ENCODE data around the gene ZNF35.

Gene ZNF35

DNA sequence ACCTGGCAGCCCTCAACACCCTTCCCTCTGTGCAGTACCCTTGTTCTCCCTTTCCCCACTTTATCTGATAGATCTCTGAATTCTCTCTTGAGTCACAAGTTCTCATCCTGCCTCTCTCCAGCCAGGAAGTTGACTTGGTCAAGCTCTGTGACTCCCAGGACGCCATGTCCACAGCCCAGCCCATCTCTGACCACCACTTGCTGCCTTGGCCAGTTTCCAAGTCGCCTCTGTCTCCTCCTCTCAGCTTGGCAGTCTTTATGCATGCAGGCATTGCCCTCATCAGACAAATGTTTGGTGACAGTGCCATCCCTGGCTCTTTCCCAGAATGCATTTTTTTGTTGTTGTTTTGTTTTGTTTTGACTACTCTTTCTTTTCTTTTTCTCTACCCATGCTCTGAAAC is 25.7 kb downstream of the ZNF35 start:
- Histone ChIP-seq H3K27me3 (ENCODE audit: insufficient read depth, low read depth, severe bottlenecking) (no peaks in the 10 kb centered on the region), H3K4me3 (ENCODE audit: low read depth, low read length) (no peak overlapping the region), H3K9me3 (ENCODE audit: severe bottlenecking) (no peaks in the 10 kb centered on the region), H3K27ac (no peak overlapping the region), H3K36me3 (no peaks in the 10 kb centered on the region)
- DNase-seq, result no peak
- TF ChIP-seq, protein P1, sequence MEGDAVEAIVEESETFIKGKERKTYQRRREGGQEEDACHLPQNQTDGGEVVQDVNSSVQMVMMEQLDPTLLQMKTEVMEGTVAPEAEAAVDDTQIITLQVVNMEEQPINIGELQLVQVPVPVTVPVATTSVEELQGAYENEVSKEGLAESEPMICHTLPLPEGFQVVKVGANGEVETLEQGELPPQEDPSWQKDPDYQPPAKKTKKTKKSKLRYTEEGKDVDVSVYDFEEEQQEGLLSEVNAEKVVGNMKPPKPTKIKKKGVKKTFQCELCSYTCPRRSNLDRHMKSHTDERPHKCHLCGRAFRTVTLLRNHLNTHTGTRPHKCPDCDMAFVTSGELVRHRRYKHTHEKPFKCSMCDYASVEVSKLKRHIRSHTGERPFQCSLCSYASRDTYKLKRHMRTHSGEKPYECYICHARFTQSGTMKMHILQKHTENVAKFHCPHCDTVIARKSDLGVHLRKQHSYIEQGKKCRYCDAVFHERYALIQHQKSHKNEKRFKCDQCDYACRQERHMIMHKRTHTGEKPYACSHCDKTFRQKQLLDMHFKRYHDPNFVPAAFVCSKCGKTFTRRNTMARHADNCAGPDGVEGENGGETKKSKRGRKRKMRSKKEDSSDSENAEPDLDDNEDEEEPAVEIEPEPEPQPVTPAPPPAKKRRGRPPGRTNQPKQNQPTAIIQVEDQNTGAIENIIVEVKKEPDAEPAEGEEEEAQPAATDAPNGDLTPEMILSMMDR (IDR thresholded peaks at IDR 0.05; ENCODE audit: low read depth, low read length), result no peak

DNA sequence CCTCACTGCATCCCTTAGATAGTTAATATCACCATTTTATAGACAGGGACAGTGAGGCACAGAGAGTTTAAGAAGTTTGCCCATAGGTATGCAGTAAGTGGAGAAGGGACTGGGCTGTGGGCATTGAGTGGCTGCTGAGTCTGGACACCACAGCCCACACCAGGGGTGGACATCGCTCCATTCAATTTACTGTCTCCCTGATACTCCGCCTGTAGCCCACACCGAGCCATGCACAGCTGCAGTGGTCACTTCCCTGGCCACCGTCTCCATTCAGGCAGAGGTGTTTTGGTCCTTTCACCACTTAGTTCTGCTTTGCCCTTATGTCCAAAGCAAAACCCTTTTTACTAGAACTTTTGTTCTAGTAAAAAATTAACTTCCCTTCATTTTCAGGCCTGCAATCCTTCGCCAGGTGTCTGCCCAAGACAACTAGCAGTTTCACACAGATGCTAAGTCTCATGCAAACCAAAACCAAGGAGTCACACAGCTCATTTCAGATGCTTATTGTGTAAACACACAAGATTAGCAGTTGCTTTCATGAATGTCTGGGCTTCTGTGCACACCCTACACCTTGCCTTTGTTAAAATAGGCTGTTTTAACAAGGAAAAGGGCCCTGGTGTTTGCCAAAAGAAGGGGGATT is 30.1 kb downstream of the ZNF35 start:
- H3K27ac ChIP-seq, result no peak overlapping the region
- H3K27me3 ChIP-seq (ENCODE audit: insufficient read depth, low read depth, severe bottlenecking), result no peaks in the 10 kb centered on the region
- H3K9me3 ChIP-seq (ENCODE audit: severe bottlenecking), result no peaks in the 10 kb centered on the region
- TF ChIP-seq, protein P1 (IDR thresholded peaks at IDR 0.05; ENCODE audit: low read depth, low read length), result no peak
- no peak overlapping the region for H3K4me3 ChIP-seq (ENCODE audit: low read depth, low read length)
- no peak for DNase-seq
- peaks cover 8% of the 10 kb centered on the region; the same call in 1 of the 2 replicates for H3K36me3 ChIP-seq

DNA sequence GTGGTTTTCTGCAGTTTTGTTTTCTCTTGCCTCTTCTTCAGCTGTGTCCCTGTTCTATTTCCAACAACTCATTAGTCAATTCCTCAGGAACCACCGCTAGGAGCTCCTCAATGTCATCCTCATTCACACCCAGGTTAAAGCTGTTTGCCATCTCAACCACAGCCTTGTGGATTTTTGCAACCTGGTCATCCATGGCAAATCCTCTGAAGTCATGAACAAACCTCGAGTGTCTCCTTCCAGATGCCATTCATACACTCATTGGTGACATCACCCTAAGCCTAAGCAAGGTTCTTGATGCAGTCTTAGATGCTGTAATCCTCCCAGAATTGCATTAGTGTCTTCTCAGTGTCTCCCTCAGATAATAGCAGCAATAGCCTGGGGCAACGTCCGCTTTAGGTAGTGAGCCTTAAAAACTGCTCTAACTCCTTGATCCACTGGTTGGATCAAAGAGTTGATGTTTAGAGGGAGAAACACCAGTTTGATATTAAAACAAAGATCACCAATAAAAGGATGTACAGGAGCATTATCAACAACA is 32.5 kb downstream of the ZNF35 start:
- no peaks in the 10 kb centered on the region for H3K27me3 ChIP-seq (ENCODE audit: insufficient read depth, low read depth, severe bottlenecking)
- TF ChIP-seq, protein P1 (IDR thresholded peaks at IDR 0.05; ENCODE audit: low read depth, low read length), result no peak
- peaks cover 11% of the 10 kb centered on the region for H3K36me3 ChIP-seq
- no peak overlapping the region for H3K4me3 ChIP-seq (ENCODE audit: low read depth, low read length)
- H3K27ac ChIP-seq, result no peak overlapping the region
- peaks cover 2% of the 10 kb centered on the region for H3K9me3 ChIP-seq (ENCODE audit: severe bottlenecking)
- DNase-seq, result no peak

DNA sequence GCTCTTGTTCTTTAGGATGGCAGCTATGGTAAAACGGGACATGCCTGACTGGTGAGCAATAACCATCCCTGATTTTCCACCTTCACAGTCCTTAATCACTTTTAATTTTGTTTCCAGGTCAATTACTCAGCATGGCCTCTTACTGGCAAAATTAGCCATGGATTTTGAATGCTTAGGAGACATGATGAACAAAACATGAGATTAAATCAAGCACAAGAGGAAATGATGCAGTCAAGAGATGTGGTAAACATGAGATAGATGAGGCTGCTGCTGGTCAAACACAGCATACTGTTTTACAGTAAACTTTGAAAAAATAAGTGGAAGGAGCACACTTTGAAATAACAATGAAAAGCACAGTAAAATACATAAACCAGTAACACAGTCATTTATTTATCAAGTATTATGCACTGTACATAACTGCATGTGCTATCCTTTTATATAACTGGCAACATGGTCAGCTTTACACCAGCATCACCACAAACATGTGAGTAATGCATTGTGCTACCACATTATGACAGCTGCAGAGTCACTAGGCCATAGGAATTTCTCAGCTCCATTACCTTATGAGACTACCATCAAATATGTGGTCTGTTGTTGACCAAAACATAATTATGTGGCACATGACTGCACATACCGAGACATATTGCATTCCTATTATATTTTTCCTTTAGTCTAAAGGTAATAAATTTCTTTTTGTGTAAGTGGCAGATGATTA is 33.8 kb downstream of the ZNF35 start:
- H3K4me3 ChIP-seq (ENCODE audit: low read depth, low read length), result no peak overlapping the region
- peaks cover 11% of the 10 kb centered on the region for H3K36me3 ChIP-seq
- TF ChIP-seq, protein P1 (IDR thresholded peaks at IDR 0.05; ENCODE audit: low read depth, low read length), result no peak
- no peaks in the 10 kb centered on the region for H3K27me3 ChIP-seq (ENCODE audit: insufficient read depth, low read depth, severe bottlenecking)
- peaks cover 3% of the 10 kb centered on the region for H3K9me3 ChIP-seq (ENCODE audit: severe bottlenecking)
- no peak overlapping the region for H3K27ac ChIP-seq
- DNase-seq, result no peak

DNA sequence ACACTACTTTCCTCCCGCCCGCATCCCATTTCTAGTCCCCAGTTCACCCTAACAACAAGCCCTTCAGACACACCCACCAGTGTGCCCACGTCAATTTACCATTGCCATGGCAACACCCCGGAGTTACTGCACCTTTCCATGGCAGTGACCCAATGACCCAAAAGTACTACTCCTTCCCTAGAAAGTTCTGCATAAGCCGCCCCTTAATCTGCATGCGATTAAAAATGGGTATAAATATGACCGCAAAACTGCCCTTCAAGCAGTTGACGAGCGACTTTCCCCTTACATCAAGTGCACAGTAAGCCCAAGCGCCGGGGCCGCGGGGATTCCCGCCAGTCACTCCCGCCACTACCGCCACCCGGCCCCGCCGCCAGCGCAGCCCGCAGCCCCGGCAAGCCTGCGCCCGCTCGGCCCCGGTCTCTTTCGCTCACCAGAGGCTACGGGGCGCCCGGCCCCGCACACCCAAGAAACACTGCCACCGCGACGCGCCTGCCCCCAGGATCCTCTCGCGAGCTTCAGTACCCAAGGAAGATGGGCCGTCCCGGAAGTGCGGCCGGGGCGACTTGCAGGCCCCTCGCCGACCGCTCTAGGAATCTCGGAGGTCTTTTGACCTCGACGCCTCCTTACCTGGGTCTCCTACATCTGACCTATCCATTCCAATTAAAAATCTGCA is 36.7 kb downstream of the ZNF35 start:
- Histone ChIP-seq H3K36me3 (peaks cover 11% of the 10 kb centered on the region), H3K27me3 (ENCODE audit: insufficient read depth, low read depth, severe bottlenecking) (no peaks in the 10 kb centered on the region), H3K27ac (peak overlapping the region; percentile 81), H3K9me3 (ENCODE audit: severe bottlenecking) (peaks cover 3% of the 10 kb centered on the region), H3K4me3 (ENCODE audit: low read depth, low read length) (peak overlapping the region; percentile 84)
- TF ChIP-seq, protein P1 (IDR thresholded peaks at IDR 0.05; ENCODE audit: low read depth, low read length), result no peak
- DNase-seq, result peak; percentile 89
